Nephron (organoid): ENCODE measurements around the gene UTY.

Experiments used
- H3K27ac Mint-ChIP-seq, 3 experiments: 2 replicates each; pipeline ENCODE4 v1.8.0; 2020; ENCODE audit warnings: mixed read lengths in 3 of 3, mild to moderate bottlenecking in 2 of 3, moderate library complexity in 1 of 3
- H3K27me3 Mint-ChIP-seq: 2 replicates; pipeline ENCODE4 v1.8.0; 2021; ENCODE audit warnings: low read depth, mild to moderate bottlenecking, moderate library complexity, mixed read lengths
- H3K36me3 Mint-ChIP-seq: 2 replicates; pipeline ENCODE4 v1.8.0; 2020; ENCODE audit warnings: low read depth, mixed read lengths
- H3K4me1 Mint-ChIP-seq: 2 replicates; pipeline ENCODE4 v1.8.0; 2020; ENCODE audit warnings: mixed read lengths
- H3K4me3 Mint-ChIP-seq, 3 experiments: 2 replicates each; pipeline ENCODE4 v1.8.0; 2020; ENCODE audit warnings: mild to moderate bottlenecking in 3 of 3, mixed read lengths in 3 of 3, moderate library complexity in 2 of 3
- H3K9me3 Mint-ChIP-seq: 2 replicates; pipeline ENCODE4 v1.8.0; 2020; ENCODE audit warnings: mixed read lengths
- CTCF ChIP-seq, 3 experiments: fragments of 200-600 bp; sonication (generic); IDR thresholded peaks; one replicate each; pipeline ENCODE4 v1.5.0; 2021; ENCODE audit warnings: antibody characterized with exemption in 3 of 3; ENCODE audit not compliant: unreplicated experiment in 3 of 3

The UTY gene

GRCh38 chrY:13479121-13479711, 617 bp downstream of the UTY start:
- no peak for TF ChIP-seq CTCF (IDR thresholded peaks at IDR 0.05; ENCODE audit: unreplicated experiment in 3 of 3)
- H3K4me1 Mint-ChIP-seq = no peaks in the 10 kb centered on the region
- H3K27ac Mint-ChIP-seq = no peak overlapping the region
- no peak overlapping the region for H3K4me3 Mint-ChIP-seq
- no peaks in the 10 kb centered on the region for H3K27me3 Mint-ChIP-seq
- no peaks in the 10 kb centered on the region for H3K9me3 Mint-ChIP-seq
- no peaks in the 10 kb centered on the region for H3K36me3 Mint-ChIP-seq

- Mint-ChIP-seq H3K27me3 (no peaks in the 10 kb centered on the region), H3K4me3 (no peak overlapping the region), H3K36me3 (no peaks in the 10 kb centered on the region), H3K9me3 (no peaks in the 10 kb centered on the region), H3K4me1 (no peaks in the 10 kb centered on the region), H3K27ac (no peak overlapping the region)
- no peak for TF ChIP-seq CTCF (IDR thresholded peaks at IDR 0.05; ENCODE audit: unreplicated experiment in 3 of 3)
These were observed 1.6 kb downstream of the UTY start for GRCh38 chrY:13478126-13478785.

GRCh38 chrY:13474997-13475396, 4.8 kb downstream of the UTY start:
- H3K4me3 Mint-ChIP-seq = no peak overlapping the region
- H3K36me3 Mint-ChIP-seq = no peaks in the 10 kb centered on the region
- H3K27ac Mint-ChIP-seq = no peak overlapping the region
- no peaks in the 10 kb centered on the region for H3K4me1 Mint-ChIP-seq
- TF ChIP-seq CTCF (IDR thresholded peaks at IDR 0.05; ENCODE audit: unreplicated experiment in 3 of 3) = no peak
- H3K27me3 Mint-ChIP-seq = no peaks in the 10 kb centered on the region
- H3K9me3 Mint-ChIP-seq = no peaks in the 10 kb centered on the region

- Mint-ChIP-seq H3K4me3 (no peak overlapping the region), H3K27ac (no peak overlapping the region), H3K9me3 (no peaks in the 10 kb centered on the region), H3K27me3 (no peaks in the 10 kb centered on the region), H3K4me1 (no peaks in the 10 kb centered on the region), H3K36me3 (no peaks in the 10 kb centered on the region)
- no peak for TF ChIP-seq CTCF (IDR thresholded peaks at IDR 0.05; ENCODE audit: unreplicated experiment in 3 of 3)
These were observed 28.3 kb downstream of the UTY start for GRCh38 chrY:13451572-13451971.

- H3K4me3 Mint-ChIP-seq = no peak overlapping the region
- H3K9me3 Mint-ChIP-seq = no peaks in the 10 kb centered on the region
- TF ChIP-seq CTCF (IDR thresholded peaks at IDR 0.05; ENCODE audit: unreplicated experiment in 3 of 3) = no peak
- H3K27ac Mint-ChIP-seq = no peak overlapping the region
- no peaks in the 10 kb centered on the region for H3K36me3 Mint-ChIP-seq
- no peaks in the 10 kb centered on the region for H3K4me1 Mint-ChIP-seq
- no peaks in the 10 kb centered on the region for H3K27me3 Mint-ChIP-seq
These were observed 29.2 kb downstream of the UTY start for GRCh38 chrY:13450596-13451130.

- H3K4me1 Mint-ChIP-seq = no peaks in the 10 kb centered on the region
- no peaks in the 10 kb centered on the region for H3K27me3 Mint-ChIP-seq
- H3K9me3 Mint-ChIP-seq = no peaks in the 10 kb centered on the region
- H3K4me3 Mint-ChIP-seq = no peak overlapping the region
- no peak overlapping the region for H3K27ac Mint-ChIP-seq
- H3K36me3 Mint-ChIP-seq = no peaks in the 10 kb centered on the region
- no peak for TF ChIP-seq CTCF (IDR thresholded peaks at IDR 0.05; ENCODE audit: unreplicated experiment in 3 of 3)
These were observed 34.3 kb downstream of the UTY start for GRCh38 chrY:13445566-13445965.
